Bronchial epithelial cell (primary cell): Measurements from ENCODE around the gene SGCD. TPM values are rescaled to one million over a fixed set of nuclear protein-coding genes. Genes with fewer than 3 reads are reported as not detected.

Source experiments
- DNase-seq: peaks from one replicate; pipeline ENCODE4 v3.0.0-alpha.2; 2010; ENCODE audit warnings: low read depth
- FAIRE-seq: peaks from 2 replicates; lab custom pipeline; 2011; peaks lifted over from hg19 to GRCh38; lab: Jason Lieb, UNC
- H3K27me3 ChIP-seq: 2 replicates; pipeline ENCODE4 v1.5.1; 2011; ENCODE audit warnings: low read length; ENCODE audit not compliant: control insufficient read depth, insufficient read depth
- H3K36me3 ChIP-seq: 2 replicates; pipeline ENCODE4 v1.5.1; 2011; ENCODE audit warnings: low read length; ENCODE audit not compliant: control insufficient read depth, insufficient read depth
- H3K4me3 ChIP-seq: 2 replicates; pipeline ENCODE4 v1.5.1; 2011; ENCODE audit warnings: mild to moderate bottlenecking, low read depth, low read length, control low read depth
- total RNA-seq: library from RNA; depleted of rRNA; stranded (reverse); fragments of >200 nt; gene quantifications from 2 replicates; pipeline ENCODE4 v1.2.1, GENCODE V29; 2014
- TF ChIP-seq, protein P1 (sequence below): IDR thresholded peaks from 2 replicates; pipeline ENCODE4 v1.5.1; 2011; ENCODE audit warnings: mild to moderate bottlenecking, moderate library complexity, low read length, control low read depth, inconsistent platforms; ENCODE audit not compliant: insufficient read depth, severe bottlenecking

The SGCD gene
- total RNA-seq, 1 donor from 2014 or later, result under 0.01 TPM

DNA sequence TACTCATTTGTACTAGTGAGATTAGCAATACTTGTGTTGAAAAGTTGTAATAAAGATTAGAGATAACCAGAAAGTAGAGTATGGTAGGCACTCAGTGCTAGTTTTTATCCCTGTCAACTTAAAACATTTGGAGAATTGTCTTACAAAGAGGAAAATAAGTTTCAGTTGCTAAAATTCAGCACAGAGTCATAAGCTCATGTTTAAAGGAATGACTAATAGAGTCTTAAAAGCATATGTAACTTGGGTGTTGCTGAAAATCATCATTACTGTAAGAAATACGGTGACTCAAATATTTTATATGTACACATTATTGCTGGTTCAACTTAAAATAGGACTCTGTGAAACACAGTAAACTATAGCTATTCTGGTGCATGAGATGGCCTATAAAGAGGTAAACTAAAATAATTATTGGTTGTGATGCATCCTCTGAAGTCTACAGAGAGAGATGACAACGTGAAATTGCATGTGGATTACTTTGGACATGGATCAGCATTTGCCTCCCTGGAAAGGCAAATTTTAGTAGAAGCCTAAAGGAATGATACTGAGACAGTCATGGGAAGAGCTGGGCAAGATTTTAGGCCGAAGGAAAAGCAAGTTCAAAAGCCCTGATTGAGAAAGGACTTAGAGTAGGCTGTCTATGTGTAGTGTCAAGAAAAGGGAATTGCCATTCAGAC lies 34.6 kb downstream of the SGCD start:
- Histone ChIP-seq H3K27me3 (no peaks in the 10 kb centered on the region), H3K36me3 (no peaks in the 10 kb centered on the region), H3K4me3 (no peak overlapping the region)
- FAIRE-seq (peak; percentile 89), DNase-seq (no peak)
- TF ChIP-seq, protein P1, sequence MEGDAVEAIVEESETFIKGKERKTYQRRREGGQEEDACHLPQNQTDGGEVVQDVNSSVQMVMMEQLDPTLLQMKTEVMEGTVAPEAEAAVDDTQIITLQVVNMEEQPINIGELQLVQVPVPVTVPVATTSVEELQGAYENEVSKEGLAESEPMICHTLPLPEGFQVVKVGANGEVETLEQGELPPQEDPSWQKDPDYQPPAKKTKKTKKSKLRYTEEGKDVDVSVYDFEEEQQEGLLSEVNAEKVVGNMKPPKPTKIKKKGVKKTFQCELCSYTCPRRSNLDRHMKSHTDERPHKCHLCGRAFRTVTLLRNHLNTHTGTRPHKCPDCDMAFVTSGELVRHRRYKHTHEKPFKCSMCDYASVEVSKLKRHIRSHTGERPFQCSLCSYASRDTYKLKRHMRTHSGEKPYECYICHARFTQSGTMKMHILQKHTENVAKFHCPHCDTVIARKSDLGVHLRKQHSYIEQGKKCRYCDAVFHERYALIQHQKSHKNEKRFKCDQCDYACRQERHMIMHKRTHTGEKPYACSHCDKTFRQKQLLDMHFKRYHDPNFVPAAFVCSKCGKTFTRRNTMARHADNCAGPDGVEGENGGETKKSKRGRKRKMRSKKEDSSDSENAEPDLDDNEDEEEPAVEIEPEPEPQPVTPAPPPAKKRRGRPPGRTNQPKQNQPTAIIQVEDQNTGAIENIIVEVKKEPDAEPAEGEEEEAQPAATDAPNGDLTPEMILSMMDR, result no peak

DNA sequence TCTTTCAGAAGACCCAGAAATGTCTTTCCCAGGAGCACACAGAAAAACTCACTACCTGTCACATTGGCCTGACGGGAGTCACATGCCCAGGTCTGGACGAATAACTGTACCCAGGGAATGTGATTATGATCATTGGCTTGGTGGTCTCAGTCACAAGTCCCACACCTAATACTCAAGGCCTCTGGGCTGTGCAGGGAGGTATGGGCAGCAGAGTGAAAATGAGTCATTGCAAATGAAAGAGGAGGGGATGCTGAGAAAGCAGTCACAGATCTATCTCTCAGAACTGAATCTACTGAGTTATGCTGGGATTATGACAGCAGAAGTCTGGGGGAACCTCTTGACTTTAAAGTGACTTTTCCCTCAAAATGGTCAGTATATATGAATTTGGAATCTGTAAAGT lies 36.9 kb downstream of the SGCD start:
- Histone ChIP-seq H3K36me3 (no peaks in the 10 kb centered on the region), H3K27me3 (no peaks in the 10 kb centered on the region), H3K4me3 (no peak overlapping the region)
- no peak for DNase-seq
- TF ChIP-seq, protein P1, result no peak
- FAIRE-seq, result no peak

GRCh38 chr5:156366521-156366920 lies 39.6 kb downstream of the SGCD start:
- Histone ChIP-seq H3K4me3 (no peak overlapping the region), H3K27me3 (no peaks in the 10 kb centered on the region), H3K36me3 (no peaks in the 10 kb centered on the region)
- FAIRE-seq, result no peak
- DNase-seq, result no peak
- TF ChIP-seq, protein P1, result no peak

- Histone ChIP-seq H3K27me3 (no peaks in the 10 kb centered on the region), H3K36me3 (no peaks in the 10 kb centered on the region), H3K4me3 (no peak overlapping the region)
- TF ChIP-seq, protein P1, result no peak
- DNase-seq (no peak), FAIRE-seq (no peak)
These were observed 40.6 kb downstream of the SGCD start for GRCh38 chr5:156367597-156367996.

GRCh38 chr5:156375895-156376495 lies 49.0 kb downstream of the SGCD start:
- no peak for FAIRE-seq

More at GRCh38 chr5:156375895-156376495, 49.0 kb downstream of the SGCD start:
- no peaks in the 10 kb centered on the region for H3K27me3 ChIP-seq
- H3K36me3 ChIP-seq, result no peaks in the 10 kb centered on the region
- H3K4me3 ChIP-seq, result no peak overlapping the region
- TF ChIP-seq, protein P1, result no peak
- DNase-seq, result no peak
